GM21423 (cell line): Measurements from ENCODE around the gene SLC2A1.
"Not testable (repeated sequence)": the region's sequence is repeated elsewhere in the genome, so short reads cannot be mapped to it uniquely, and the experiment has no call there.

ENCODE experiments used
- ATAC-seq: cut with Tn5 transposase; IDR thresholded peaks from one replicate; pipeline ENCODE4 v1.9.1; 2021; ENCODE audit warnings: mild to moderate bottlenecking, moderate library complexity; ENCODE audit not compliant: unreplicated experiment

SLC2A1 gene

GRCh38 chr1:42931911-42932422 is 26.7 kb downstream of the SLC2A1 start:
- peak; percentile 55 for ATAC-seq

DNA sequence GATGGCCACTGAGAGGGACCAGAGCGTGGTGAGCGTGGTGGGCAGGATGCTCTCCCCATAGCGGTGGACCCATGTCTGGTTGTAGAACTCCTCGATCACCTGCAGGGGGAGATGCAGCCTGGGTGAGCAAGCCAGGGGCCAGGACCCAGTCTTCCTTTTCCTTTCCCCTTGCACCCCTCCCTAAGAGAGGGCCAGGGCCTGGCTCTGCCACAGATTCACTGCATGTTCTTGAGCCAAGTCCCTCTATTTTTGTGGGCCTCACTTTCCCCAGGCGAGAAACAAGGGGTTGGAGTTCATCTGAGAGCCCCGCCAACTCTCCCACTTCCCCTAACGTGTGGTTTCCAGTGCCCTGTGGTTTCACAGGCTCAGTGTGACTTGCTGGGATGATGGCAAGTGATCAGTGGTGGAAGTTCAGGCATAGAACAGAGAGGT is 27.5 kb downstream of the SLC2A1 start:
- ATAC-seq, result no peak

- ATAC-seq, result no peak
Observed at GRCh38 chr1:42930178-42931107, 28.2 kb downstream of the SLC2A1 start.

DNA sequence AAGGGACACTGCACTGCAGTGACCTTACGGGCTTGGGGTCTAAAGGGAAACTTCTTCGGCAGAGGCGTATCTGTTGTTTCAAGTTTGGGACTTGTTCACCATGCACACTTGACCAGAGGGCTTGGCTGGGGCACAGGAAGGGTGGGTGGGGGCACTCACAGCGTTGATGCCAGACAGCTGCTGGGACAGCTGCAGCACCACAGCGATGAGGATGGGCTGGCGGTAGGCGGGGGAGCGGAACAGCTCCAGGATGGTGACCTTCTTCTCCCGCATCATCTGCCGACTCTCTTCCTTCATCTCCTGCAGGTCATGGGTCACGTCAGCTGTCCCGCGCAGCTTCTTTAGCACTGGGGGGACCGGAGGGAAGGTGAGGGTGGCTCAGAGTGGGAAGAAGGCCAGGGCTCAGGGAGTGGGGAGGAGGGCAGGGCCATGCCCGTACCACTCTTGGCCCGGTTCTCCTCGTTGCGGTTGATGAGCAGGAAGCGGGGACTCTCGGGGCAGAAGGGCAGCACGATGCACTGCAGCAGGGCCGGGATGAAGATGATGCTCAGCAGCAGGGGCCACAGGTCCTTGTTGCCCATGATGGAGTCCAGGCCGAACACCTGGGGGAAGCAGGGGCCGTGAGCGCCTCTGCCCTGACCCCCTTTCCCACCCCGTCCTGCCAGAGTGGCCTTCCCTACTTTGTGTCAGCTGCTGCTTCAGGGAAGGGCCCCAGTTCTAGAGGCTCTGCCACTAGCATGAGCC is 29.1 kb downstream of the SLC2A1 start:
- no peak for ATAC-seq

DNA sequence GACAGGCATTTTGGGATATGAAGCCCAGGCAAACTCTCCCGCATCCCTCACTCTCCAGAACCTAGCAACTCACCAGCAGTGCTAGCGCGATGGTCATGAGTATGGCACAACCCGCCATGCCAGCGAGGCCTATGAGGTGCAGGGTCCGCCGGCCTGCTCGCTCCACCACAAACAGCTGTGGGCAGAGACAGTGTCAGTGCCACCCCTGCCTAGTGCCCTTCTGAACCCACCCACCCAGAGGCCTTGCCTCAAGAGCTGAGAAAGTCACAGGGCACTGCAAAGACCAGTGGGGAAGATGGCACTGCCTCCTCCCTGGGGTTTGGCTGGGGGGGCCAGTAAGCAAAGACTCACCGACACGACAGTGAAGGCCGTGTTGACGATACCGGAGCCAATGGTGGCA is 29.8 kb downstream of the SLC2A1 start:
- no peak for ATAC-seq

GRCh38 chr1:42927920-42928505 is 30.7 kb downstream of the SLC2A1 start:
- no peak for ATAC-seq

DNA sequence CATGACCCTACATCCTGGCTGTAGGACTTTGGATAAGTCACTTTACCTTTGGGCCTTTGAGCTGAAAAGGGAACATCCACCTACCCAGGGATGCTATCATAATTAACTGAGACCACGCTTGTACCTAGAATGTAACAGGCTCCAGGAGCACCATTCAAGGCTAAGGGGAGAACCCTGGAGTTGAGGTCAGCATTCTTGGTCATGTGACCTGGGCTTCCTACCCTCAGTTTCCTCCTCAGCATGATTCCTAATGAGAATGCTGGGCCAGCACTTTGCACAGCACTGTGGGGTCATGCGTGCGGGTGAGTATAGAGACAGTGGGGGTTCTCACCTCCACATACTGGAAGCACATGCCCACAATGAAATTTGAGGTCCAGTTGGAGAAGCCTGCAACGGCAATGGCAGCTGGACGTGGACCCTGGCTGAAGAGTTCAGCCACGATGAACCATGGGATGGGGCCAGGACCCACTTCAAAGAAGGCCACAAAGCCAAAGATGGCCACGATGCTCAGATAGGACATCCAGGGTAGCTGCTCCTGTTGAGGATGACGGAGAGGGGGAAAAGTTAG is 31.3 kb downstream of the SLC2A1 start:
- ATAC-seq, result no peak

DNA sequence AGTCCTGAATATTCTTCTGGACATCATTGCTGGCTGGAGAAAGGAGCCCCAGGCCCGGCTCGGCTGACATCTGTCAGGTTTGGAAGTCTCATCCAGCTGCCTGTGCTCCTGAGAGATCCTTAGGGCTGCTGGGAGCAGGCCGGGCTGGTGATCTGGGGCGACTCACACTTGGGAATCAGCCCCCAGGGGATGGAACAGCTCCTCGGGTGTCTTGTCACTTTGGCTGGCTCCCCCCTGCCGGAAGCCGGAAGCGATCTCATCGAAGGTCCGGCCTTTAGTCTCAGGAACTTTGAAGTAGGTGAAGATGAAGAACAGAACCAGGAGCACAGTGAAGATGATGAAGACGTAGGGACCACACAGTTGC is 31.8 kb downstream of the SLC2A1 start:
- no peak for ATAC-seq

GRCh38 chr1:42926235-42926878 is 32.3 kb downstream of the SLC2A1 start:
- ATAC-seq, result no peak

DNA sequence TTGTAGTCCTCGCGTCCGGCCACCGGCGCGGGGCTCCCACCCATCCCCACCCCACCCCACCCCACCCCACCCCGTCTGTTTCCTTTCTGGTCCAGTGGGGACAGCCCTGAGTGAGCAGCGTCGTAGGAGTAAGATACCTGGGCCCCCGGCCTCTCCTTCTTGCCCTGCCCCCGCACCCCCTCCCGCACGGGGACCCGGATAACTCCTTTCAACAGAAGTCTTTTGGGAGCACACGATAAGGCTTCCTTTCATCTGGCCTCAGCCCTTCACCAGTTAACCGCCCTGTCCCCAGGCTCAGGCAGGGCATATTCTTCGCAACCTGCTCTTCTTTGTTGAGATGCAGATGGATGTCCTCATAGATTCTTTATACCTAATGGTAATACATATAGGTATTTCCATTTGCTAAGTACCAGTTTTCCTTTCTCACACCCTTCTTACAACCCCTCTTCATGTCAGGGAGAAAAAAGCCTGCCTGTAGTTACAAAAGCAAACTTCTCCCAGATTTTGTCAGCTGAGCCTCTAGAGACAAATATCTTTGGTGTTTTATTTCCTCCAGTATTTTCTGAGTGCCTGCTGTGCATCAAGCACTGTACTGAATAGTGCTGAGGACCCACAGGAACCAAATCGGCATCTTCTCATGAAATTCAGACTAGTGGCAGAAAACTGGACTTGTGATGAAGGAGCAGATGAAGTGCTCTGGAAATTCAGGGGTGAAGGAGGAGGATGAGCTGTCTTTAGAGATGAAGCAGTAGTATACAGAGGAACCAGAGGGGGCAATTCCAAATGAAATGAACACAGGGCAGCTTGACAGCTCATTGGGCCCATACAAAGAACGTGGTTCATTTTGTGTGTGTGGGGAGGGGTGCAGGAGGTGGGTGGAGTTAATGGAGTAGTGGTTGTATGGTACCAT is 33.6 kb downstream of the SLC2A1 start:
- ATAC-seq, result peak; percentile 15

DNA sequence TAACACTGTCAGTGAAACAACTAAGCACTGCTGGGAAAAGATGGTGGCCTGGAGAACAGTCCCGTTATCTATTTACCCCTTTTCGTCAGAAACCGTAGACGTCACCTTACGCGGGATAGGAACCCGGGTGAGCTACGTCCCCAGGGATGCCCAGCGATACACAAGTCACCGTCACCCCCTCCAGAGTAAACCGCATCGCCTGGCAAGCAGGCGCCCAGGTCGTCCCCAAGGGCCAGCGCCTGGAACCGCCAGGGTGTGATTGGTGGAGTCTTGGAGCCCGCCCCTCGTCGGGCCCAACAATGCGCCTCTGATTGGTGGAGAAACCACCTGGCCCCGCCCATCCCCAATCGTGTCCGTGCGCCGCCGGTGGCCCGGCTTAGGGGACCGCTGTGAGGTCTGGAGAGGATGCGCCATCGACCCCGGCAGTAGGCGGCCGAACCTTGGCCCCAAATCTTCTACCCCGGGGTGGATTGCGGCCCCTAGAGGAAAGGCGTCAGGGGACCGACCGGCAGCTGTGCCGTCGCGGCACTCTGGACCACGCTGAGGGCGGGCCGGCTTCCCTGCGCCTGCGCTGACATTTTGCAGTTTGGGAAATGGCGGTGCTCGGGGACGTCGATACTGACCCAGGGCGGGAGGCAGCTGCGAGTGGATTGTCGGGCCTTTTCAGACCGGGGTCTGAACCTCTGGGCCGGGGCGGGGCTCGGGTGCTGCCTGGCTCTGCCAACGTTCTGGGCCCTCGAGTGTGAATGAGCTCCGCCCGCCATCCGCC is 34.4 kb downstream of the SLC2A1 start:
- peak; percentile 87 for ATAC-seq

- ATAC-seq, result no peak
Observed at GRCh38 chr1:42923367-42924081, 35.1 kb downstream of the SLC2A1 start.

DNA sequence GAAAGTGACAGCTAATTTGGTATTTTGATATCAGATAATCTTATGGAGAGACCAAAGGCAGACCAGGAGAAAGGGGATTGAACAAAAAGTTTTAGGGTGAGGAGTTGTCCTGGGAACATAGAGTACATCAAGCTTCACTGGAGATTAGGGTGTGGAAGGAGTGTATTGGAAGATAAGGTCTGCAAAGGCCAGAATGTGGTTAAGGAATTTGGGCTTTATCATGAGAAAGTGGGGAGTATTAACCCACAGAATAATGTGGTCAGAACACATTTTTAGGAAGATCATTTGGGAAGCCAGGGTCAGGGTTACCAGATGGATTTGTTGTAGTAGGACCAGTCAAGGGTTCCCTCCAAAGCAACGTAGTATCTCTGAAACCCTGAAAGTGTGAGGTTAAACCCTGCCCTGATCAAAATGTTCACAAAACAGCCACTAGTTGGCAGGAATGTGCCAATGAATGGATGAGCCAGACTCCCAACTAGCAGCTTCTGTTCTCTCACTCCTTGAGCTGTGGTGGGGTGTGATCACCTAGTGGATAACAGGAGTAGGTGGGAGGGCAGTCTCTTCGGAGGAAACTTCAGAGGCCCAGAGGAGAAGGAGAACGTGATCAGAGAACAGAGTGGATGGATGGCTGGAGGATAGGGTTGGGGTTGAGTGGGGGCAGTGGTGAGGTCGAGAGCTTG is 35.8 kb downstream of the SLC2A1 start:
- ATAC-seq, result no peak

DNA sequence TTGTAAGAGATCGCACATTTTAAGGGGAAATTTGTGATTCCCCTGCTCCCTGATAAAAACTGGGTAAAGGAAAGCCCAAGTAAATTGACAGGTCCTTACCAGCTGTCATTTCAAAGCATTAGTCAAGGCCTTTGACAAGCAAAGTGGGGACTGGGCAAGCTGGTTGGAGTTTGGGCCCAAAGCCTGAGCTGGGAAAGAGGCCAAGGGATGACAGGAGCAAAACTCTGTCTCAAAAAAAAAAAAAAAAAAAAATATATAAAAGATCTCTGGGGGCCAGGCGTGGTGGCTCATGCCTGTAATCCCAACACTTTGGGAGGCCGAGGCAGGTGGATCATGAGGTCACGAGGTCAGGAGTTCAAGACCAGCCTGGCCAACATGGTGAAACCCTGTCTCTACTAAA is 36.9 kb downstream of the SLC2A1 start:
- ATAC-seq, result no peak

- not testable (repeated sequence) for ATAC-seq
Observed at GRCh38 chr1:42919651-42920050, 39.0 kb downstream of the SLC2A1 start.

DNA sequence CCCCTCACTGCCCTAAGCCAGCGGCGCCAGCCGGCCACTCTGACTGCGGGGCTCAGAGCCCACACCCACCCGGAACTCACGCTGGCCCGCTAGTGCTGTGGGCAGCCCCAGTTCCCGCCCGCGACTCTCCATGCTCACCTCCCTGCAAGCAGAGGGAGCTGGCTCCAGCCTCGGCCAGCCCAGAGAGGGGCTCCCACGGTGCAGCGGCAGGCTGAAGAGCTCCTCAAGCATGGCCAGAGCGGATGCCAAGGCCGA is 41.5 kb downstream of the SLC2A1 start:
- no peak for ATAC-seq

DNA sequence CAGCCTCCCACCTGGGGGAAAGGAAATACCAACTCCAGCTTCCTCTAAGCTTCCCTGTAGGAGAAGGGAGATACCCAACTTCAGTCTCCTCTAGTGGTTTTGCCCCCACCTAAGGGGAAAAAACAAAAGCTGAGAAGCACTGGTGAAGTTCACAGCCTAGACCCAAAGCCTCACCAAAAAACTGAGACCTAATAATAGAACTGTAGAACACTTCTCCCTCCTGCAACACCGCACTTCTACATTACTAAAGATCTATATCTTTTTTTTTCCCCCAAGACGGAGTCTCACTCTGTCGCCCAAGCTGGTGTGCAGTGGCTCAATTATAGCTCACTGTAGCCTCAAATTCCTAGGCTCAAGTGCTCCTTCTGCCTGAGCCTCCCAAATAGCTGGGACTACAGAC is 43.2 kb downstream of the SLC2A1 start:
- ATAC-seq, result no peak

DNA sequence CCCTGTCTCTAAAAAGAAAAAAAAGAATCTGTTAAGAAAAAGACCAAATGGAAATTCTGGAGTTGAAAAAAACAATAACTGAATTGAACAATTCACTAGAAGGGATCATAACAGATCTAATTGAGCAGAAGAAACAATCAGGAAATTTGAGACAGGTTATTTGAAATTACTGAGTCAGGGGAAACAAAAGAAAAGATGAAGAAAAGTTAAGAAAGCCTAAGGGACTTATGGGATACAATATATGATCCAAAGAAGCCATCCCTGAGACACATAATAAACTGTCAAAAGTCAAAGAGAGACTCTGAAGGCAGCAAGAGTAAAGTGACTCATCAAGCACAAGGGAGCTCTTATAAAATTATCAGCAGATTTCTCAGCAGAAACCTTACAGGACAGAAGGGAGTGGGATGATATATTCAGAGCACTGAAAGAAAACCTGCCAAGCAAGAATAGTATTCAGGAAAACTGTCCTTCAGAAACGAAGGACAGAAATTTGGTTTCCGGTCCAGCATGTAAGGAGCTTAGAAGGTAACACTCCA is 44.5 kb downstream of the SLC2A1 start:
- no peak for ATAC-seq
